Measurements from ENCODE around the gene RHBDF1. TPM values are rescaled to one million over a fixed set of nuclear protein-coding genes. Genes with fewer than 3 reads are reported as not detected.
"Not testable (repeated sequence)": the region's sequence is repeated elsewhere in the genome, so short reads cannot be mapped to it uniquely, and the experiment has no call there.

Gene RHBDF1
- total RNA-seq, 2 donors from 2014 or later, result 0.23 to 0.47 TPM

DNA sequence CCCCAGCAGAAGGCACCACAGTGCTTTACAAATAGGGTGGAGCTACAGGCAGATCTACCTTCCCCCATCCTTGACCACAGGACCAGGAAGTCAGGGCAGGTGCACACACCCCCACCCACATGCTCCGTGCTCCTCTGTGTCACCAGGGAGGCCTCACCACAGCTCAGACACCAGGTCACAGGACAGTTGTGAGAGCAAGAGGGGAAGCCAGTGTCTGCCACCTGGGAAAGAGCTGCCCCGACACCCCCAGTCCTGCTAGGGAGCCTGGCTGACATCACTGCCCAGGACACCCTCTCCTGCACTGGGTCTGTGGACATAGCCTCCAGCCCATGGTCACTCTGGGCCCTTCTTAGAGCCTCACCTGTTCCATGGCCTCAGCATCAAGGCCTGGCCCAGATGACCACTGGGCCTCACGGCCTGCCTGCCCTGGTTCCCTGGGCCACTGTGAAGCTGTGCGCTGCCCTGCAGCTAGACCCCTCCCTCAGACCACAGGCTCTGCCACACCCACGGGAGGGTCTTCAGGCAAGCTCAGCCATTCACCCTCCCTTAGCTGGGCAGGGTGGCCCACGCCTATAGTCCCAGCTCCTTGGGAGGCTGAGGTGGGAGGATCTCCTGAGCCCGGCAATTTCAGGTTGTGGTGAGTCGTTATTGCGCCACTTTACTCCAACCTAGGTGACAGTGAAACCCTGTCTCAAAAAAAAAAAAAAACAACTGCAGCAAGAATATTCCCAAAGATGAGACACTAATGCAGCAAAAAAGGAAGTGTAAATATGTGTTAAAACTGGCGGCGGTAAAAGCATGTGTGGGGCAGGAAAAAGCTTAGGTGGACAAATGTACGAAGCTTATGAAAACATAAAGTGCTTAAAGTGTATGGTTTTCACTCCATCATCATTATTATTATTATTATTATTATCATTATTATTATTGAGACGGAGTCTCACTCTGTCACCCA lies 33.2 kb downstream of the RHBDF1 start:
- peak overlapping the region; percentile 25 to 65 for H3K27ac Mint-ChIP-seq
- peaks cover 7 to 25% of the 10 kb centered on the region in 2 donors for H3K36me3 Mint-ChIP-seq
- DNase-seq (ENCODE audit: low spot score in 2 of 2) (no peak), ATAC-seq (peak; percentile 68 to 85)
- no peaks in the 10 kb centered on the region for H3K9me3 Mint-ChIP-seq

GRCh38 chr16:38206-38605 lies 34.2 kb downstream of the RHBDF1 start:
- H3K36me3 Mint-ChIP-seq, result peaks cover 6 to 16% of the 10 kb centered on the region in 2 donors
- not testable (repeated sequence) for H3K9me3 Mint-ChIP-seq; ATAC-seq; DNase-seq (ENCODE audit: low spot score in 2 of 2)
- peak overlapping the region; percentile 65 to 82 for H3K27ac Mint-ChIP-seq

- no peak for DNase-seq (ENCODE audit: low spot score in 2 of 2)
- H3K36me3 Mint-ChIP-seq, result peaks cover 6 to 9% of the 10 kb centered on the region in 2 donors
- H3K9me3 Mint-ChIP-seq, result no peaks in the 10 kb centered on the region
- no peak overlapping the region for H3K27ac Mint-ChIP-seq
- no peak for ATAC-seq
Observed at GRCh38 chr16:37511-37910, 34.9 kb downstream of the RHBDF1 start.

DNA sequence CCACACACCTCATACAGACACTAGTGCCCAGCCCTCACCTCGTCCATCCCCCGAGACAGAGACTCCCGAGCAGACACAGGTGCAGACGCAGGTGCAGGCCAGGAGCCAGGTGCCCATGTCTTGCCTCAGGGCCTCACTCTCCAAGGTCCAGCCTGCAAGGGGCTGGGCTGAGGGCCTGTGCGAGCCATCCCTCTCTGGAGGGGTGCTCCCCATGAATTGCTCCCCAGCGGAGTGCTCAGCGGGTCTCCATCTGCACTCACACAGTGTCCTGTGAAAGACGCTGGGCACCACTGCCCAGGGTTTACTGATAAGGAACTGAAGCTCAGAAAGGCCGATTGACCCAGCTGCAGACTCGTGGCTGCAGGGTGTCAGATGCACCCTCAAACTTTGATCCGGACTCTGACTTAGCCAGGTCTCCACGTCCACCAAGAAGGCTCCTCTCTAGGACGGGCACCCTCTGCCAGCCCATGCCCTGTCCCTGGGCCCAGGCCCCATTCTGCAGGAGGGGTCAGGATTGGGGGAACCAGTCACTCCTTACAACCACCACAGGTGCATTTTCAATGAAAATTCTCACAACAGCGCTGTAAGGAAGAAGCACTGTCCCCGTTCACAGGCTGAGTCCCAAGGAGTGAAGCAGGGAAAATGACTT lies 36.0 kb downstream of the RHBDF1 start:
- no peak for ATAC-seq
- DNase-seq (ENCODE audit: low spot score in 2 of 2), result no peak
- Mint-ChIP-seq H3K9me3 (no peaks in the 10 kb centered on the region), H3K36me3 (no peaks in the 10 kb centered on the region), H3K27ac (no peak overlapping the region)

GRCh38 chr16:35678-36305 lies 36.6 kb downstream of the RHBDF1 start:
- Mint-ChIP-seq H3K9me3 (no peaks in the 10 kb centered on the region), H3K27ac (no peak overlapping the region), H3K36me3 (no peaks in the 10 kb centered on the region)
- DNase-seq (ENCODE audit: low spot score in 2 of 2) (no peak), ATAC-seq (no peak)

GRCh38 chr16:35011-35677 lies 37.3 kb downstream of the RHBDF1 start:
- no peaks in the 10 kb centered on the region for H3K36me3 Mint-ChIP-seq
- DNase-seq (ENCODE audit: low spot score in 2 of 2) (no peak), ATAC-seq (no peak)
- no peaks in the 10 kb centered on the region for H3K9me3 Mint-ChIP-seq
- H3K27ac Mint-ChIP-seq, result no peak overlapping the region

- no peak for ATAC-seq
- no peaks in the 10 kb centered on the region for H3K36me3 Mint-ChIP-seq
- no peaks in the 10 kb centered on the region for H3K9me3 Mint-ChIP-seq
- no peak for DNase-seq (ENCODE audit: low spot score in 2 of 2)
- no peak overlapping the region for H3K27ac Mint-ChIP-seq
Observed at GRCh38 chr16:34648-34987, 37.8 kb downstream of the RHBDF1 start.

GRCh38 chr16:33877-34647 lies 38.4 kb downstream of the RHBDF1 start:
- Mint-ChIP-seq H3K27ac (no peak overlapping the region), H3K36me3 (no peaks in the 10 kb centered on the region), H3K9me3 (no peaks in the 10 kb centered on the region)
- ATAC-seq (peak in 1 of 2 donors; percentile 6), DNase-seq (ENCODE audit: low spot score in 2 of 2) (no peak)

DNA sequence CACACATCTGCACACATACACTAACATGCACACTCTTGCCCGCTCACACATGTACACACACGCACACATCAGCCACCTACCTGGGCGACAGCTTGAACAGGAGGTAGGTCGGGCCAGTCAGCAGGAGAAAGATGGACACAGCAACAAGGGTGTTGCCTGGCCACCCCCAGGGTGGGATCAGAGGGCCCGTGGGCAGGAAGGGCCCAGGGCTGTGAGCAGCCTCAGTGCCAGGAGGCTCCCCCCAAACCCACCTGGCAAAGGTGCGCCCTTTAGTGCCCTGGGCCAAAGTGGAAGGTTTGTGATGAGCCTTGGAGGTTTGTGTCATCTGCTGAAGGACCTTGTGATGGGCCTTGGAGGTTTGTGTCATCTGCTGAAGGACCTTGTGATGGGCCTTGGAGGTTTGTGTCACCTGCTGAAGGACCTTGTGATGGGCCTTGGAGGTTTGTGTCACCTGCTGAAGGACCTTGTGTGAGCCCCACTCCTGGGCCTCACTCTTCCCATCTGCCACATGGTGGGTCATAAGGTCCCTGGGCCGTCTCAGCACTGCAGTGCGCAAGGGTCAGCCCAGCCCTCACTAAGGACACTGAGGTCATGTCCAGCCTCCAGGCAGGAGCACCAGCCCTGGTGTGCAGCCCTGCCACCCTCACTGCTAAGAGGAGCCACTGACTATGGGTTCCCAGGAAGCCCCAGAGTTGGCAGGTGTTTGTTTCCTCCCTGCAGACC lies 39.1 kb downstream of the RHBDF1 start:
- H3K27ac Mint-ChIP-seq; ATAC-seq; H3K9me3 Mint-ChIP-seq; DNase-seq (ENCODE audit: low spot score in 2 of 2); H3K36me3 Mint-ChIP-seq: not testable (repeated sequence)

- not testable (repeated sequence) for DNase-seq (ENCODE audit: low spot score in 2 of 2); H3K9me3 Mint-ChIP-seq; ATAC-seq; H3K36me3 Mint-ChIP-seq; H3K27ac Mint-ChIP-seq
Observed at GRCh38 chr16:30627-31026, 41.8 kb downstream of the RHBDF1 start.

GRCh38 chr16:25926-26348 lies 46.5 kb downstream of the RHBDF1 start:
- not testable (repeated sequence) for DNase-seq (ENCODE audit: low spot score in 2 of 2); H3K36me3 Mint-ChIP-seq; H3K9me3 Mint-ChIP-seq; H3K27ac Mint-ChIP-seq
- peak; percentile 53 to 84 for ATAC-seq

DNA sequence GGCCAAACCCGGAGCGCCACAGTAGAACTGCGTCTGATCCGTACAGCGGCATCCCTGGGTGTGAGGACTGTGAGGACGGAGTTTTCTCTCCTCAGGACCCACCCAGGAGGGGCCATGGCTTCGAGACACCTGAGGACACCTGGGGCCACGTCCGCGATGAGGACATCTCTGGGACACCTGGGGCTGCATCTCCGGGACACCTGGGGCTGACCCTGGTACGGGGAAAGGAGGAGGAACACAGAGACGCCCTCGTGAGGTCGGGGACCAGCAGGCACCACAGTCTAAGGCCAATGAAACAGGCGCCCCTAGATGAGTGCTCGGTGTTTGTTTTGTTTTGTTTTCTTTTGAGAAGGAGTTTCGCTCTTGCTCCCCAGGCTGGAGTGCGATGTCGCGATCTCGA lies 48.3 kb downstream of the RHBDF1 start:
- not testable (repeated sequence) for H3K9me3 Mint-ChIP-seq; H3K27ac Mint-ChIP-seq; H3K36me3 Mint-ChIP-seq; ATAC-seq; DNase-seq (ENCODE audit: low spot score in 2 of 2)

GRCh38 chr16:20886-21285 lies 51.5 kb downstream of the RHBDF1 start:
- DNase-seq (ENCODE audit: low spot score in 2 of 2); H3K36me3 Mint-ChIP-seq; H3K9me3 Mint-ChIP-seq; H3K27ac Mint-ChIP-seq; ATAC-seq: not testable (repeated sequence)

- not testable (repeated sequence) for H3K9me3 Mint-ChIP-seq; ATAC-seq; H3K36me3 Mint-ChIP-seq; DNase-seq (ENCODE audit: low spot score in 2 of 2); H3K27ac Mint-ChIP-seq
Observed at GRCh38 chr16:17062-17765, 55.2 kb downstream of the RHBDF1 start.

DNA sequence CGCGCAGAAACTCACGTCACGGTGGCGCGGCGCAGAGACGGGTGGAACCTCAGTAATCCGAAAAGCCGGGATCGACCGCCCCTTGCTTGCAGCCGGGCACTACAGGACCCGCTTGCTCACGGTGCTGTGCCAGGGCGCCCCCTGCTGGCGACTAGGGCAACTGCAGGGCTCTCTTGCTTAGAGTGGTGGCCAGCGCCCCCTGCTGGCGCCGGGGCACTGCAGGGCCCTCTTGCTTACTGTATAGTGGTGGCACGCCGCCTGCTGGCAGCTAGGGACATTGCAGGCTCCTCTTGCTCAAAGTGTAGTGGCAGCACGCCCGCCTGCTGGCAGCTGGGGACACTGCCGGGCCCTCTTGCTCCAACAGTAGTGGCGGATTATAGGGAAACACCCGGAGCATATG lies 61.7 kb downstream of the RHBDF1 start:
- ATAC-seq, result peak; percentile 44 to 50
- not testable (repeated sequence) for H3K36me3 Mint-ChIP-seq

More for the DNA sequence above, 61.7 kb downstream of the RHBDF1 start:
- not testable (repeated sequence) for H3K9me3 Mint-ChIP-seq, H3K27ac Mint-ChIP-seq
- peak; percentile 77 to 91 for DNase-seq (ENCODE audit: low spot score in 2 of 2)
